ENCODE measurements around the gene AKT1S1. TPM values are rescaled to one million over a fixed set of nuclear protein-coding genes. Genes with fewer than 3 reads are reported as not detected.

AKT1S1 gene
- total RNA-seq, 1 donor from 2014 or later, result 52.0 TPM

DNA sequence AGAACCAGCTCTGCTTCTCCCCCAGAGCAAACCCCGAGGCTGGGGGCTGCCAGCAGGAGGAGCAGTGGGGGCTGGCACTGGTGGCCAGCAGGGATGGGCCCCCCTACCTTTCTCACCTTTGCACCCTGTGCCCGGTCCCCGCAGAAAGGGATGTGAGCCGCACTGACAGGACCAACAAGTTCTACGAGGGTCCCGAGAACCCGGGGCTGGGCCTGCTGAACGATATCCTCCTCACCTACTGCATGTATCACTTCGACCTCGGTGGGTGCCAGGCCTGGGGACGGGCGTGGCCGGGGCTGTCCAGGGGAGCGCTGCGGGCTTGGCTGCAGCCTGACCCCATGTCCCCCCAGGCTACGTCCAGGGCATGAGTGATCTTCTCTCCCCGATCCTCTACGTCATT, 7.0 kb upstream of the AKT1S1 start:
- Mint-ChIP-seq H3K9me3 (ENCODE audit: low read depth) (no peaks in the 10 kb centered on the region), H3K27me3 (ENCODE audit: low read depth) (no peaks in the 10 kb centered on the region), H3K27ac (ENCODE audit: unreplicated experiment) (no peak overlapping the region), H3K4me1 (ENCODE audit: low read depth) (peaks cover 2% of the 10 kb centered on the region), H3K36me3 (ENCODE audit: low read depth) (peaks cover 30% of the 10 kb centered on the region), H3K4me3 (ENCODE audit: unreplicated experiment) (no peak overlapping the region)
- TF ChIP-seq, protein P1, sequence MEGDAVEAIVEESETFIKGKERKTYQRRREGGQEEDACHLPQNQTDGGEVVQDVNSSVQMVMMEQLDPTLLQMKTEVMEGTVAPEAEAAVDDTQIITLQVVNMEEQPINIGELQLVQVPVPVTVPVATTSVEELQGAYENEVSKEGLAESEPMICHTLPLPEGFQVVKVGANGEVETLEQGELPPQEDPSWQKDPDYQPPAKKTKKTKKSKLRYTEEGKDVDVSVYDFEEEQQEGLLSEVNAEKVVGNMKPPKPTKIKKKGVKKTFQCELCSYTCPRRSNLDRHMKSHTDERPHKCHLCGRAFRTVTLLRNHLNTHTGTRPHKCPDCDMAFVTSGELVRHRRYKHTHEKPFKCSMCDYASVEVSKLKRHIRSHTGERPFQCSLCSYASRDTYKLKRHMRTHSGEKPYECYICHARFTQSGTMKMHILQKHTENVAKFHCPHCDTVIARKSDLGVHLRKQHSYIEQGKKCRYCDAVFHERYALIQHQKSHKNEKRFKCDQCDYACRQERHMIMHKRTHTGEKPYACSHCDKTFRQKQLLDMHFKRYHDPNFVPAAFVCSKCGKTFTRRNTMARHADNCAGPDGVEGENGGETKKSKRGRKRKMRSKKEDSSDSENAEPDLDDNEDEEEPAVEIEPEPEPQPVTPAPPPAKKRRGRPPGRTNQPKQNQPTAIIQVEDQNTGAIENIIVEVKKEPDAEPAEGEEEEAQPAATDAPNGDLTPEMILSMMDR (IDR thresholded peaks at IDR 0.05), result no peak
- peak; percentile 88 for DNase-seq (ENCODE audit: low spot score)

DNA sequence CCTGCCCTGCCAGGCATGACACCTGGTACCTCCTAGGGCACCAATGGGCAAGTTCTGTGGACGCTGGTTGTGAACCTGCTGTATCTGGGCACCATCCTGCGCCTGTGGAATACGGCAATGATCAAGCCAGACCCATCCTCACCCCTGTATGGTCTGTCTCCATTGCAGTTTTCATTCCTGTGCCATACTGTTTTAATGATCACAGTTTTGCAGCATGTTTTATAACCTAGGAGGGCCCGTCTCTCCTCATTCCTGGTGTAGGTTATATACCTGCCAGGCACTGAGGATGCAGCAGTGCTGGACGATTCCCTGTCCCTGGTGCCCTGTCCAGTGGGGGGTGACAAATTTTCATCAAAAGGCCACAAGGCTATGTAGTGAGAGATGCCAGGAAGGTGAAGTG, 5.9 kb upstream of the AKT1S1 start:
- H3K36me3 Mint-ChIP-seq (ENCODE audit: low read depth), result peaks cover 34% of the 10 kb centered on the region
- no peaks in the 10 kb centered on the region for H3K9me3 Mint-ChIP-seq (ENCODE audit: low read depth)
- TF ChIP-seq, protein P1 (IDR thresholded peaks at IDR 0.05), result no peak
- H3K27ac Mint-ChIP-seq (ENCODE audit: unreplicated experiment), result no peak overlapping the region
- peaks cover 12% of the 10 kb centered on the region for H3K4me1 Mint-ChIP-seq (ENCODE audit: low read depth)
- no peak overlapping the region for H3K4me3 Mint-ChIP-seq (ENCODE audit: unreplicated experiment)
- DNase-seq (ENCODE audit: low spot score), result no peak
- no peaks in the 10 kb centered on the region for H3K27me3 Mint-ChIP-seq (ENCODE audit: low read depth)

DNA sequence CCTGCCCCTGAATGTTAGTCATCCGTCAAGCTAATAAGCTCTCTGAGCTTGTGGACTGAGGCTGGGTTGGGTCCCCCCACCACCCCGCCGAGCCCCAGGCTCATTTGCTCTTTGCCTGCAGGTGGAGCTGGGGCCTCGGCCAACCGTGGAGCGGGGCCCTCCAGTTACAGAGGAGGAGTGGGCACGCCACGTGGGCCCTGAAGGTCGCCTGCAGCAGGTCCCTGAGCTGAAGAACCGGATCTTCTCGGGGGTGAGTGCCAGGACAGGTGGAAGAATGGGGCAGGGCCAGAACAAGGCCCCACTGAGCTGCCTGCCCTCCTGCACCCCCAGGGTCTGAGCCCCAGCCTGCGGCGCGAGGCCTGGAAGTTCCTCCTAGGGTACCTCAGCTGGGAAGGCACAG, 5.5 kb upstream of the AKT1S1 start:
- Mint-ChIP-seq H3K27me3 (ENCODE audit: low read depth) (no peaks in the 10 kb centered on the region), H3K36me3 (ENCODE audit: low read depth) (peaks cover 34% of the 10 kb centered on the region), H3K4me1 (ENCODE audit: low read depth) (peaks cover 14% of the 10 kb centered on the region), H3K27ac (ENCODE audit: unreplicated experiment) (no peak overlapping the region), H3K9me3 (ENCODE audit: low read depth) (no peaks in the 10 kb centered on the region), H3K4me3 (ENCODE audit: unreplicated experiment) (no peak overlapping the region)
- TF ChIP-seq, protein P1 (IDR thresholded peaks at IDR 0.05), result no peak
- DNase-seq (ENCODE audit: low spot score), result peak; percentile 76

DNA sequence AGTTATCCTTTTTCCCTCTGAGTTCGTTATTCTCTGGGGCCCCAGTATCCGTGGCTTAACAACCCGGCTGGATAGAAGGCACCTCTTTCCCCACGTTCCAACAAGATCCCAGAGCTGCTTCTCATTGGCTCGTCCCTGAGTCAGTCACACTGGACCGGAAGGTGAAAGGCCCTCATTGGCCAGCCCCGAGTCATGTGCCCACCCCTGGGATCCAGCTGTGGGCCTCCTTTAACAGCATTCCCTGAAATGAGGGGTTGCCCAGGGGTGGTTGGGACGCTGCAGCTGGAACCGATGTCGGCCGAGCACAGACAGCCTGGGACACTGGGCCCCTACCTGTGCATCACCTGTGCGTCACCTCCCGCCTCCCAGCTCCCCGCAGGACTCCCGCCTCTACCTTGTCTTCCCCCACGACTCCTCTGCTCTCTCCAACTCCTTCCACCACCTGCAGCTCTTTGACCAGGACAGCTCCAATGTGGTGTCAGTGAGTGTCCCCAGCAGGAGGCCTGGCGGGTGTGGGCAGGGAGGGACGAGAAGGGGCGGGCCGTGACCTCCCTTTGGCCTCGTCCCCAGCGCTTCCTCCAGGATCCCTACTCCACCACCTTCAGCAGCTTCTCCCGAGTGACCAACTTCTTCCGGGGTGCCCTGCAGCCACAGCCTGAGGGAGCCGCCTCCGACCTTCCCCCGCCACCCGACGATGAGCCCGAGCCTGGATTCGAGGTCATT, 4.7 kb upstream of the AKT1S1 start:
- H3K9me3 Mint-ChIP-seq (ENCODE audit: low read depth), result no peaks in the 10 kb centered on the region
- H3K4me3 Mint-ChIP-seq (ENCODE audit: unreplicated experiment), result no peak overlapping the region
- TF ChIP-seq, protein P1 (IDR thresholded peaks at IDR 0.05), result no peak
- H3K36me3 Mint-ChIP-seq (ENCODE audit: low read depth), result peaks cover 34% of the 10 kb centered on the region
- no peak overlapping the region for H3K27ac Mint-ChIP-seq (ENCODE audit: unreplicated experiment)
- DNase-seq (ENCODE audit: low spot score), result peak; percentile 77
- H3K27me3 Mint-ChIP-seq (ENCODE audit: low read depth), result no peaks in the 10 kb centered on the region
- H3K4me1 Mint-ChIP-seq (ENCODE audit: low read depth), result peaks cover 14% of the 10 kb centered on the region

DNA sequence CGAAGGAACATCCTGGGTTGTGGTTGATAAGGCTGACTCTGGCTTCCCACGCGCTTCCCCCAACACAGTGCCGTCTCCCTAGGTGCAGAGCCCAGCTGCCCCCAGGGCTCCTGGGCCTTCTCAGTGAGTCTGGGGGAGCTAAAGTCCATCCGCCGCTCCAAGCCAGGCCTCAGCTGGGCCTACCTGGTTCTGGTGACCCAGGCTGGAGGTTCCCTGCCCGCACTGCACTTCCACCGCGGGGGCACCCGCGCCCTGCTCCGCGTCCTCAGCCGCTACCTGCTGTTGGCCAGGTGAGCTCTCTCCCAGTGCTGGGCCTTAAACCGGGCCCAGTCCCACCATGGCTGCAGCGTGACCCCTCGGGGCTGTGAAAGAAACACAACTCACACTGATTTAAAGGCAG, 4.0 kb upstream of the AKT1S1 start:
- Mint-ChIP-seq H3K27ac (ENCODE audit: unreplicated experiment) (no peak overlapping the region), H3K9me3 (ENCODE audit: low read depth) (no peaks in the 10 kb centered on the region), H3K27me3 (ENCODE audit: low read depth) (no peaks in the 10 kb centered on the region), H3K36me3 (ENCODE audit: low read depth) (peaks cover 31% of the 10 kb centered on the region), H3K4me3 (ENCODE audit: unreplicated experiment) (no peak overlapping the region), H3K4me1 (ENCODE audit: low read depth) (peaks cover 14% of the 10 kb centered on the region)
- TF ChIP-seq, protein P1 (IDR thresholded peaks at IDR 0.05), result no peak
- peak; percentile 66 for DNase-seq (ENCODE audit: low spot score)
